Ammon's horn (tissue), 1 donor: ENCODE measurements around the gene CABLES2.

Source experiments
- DNase-seq: peaks from one replicate; pipeline ENCODE4 v3.0.0-alpha.2; 2016; ENCODE audit warnings: low spot score

CABLES2 gene

GRCh38 chr20:62407221-62407992, at the start of gene CABLES2:
Gene CABLES2, minus strand, starts transcription at chr20:62407285. Its CDS starts 9 bp downstream, at chr20:62407276.
- peak; percentile 96 for DNase-seq

- no peak for DNase-seq
These were observed 48.8 kb upstream of the CABLES2 start for GRCh38 chr20:62455929-62456328.

DNA sequence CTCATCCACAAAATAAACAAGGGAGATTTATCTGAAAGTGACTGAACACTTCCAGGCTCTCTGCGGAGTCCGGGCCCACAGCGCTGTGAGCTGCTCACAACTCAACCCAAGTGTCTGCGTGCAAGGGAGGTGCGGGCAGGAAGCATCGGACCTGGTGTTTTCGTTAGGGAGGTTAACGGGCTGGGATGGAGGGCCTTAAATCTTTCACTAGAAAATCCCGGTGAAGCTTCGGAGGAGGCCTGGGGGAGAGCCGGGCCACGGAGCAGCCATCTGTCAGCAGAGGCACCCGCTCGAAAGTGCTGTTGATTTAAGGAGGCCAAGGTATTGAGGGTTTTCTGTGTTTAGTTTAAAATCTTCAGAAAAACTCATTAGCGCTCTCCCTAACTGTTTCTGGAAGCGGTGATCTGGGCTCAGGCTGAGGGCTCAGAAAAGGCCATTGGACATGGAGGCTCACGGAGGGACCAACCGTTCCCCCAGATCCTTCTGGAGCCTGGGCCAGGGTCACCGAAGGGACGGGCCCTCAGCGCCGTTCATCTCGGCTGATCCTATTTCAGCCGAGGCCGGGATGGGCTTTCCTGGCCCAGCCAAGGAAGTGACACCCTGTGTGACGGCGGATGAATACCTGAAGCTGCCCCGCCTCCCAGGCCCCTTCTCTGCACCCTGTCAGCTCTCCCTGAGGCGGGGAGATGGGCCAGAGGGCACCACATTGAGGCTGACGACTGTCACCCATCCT, 48.0 kb upstream of the CABLES2 start:
- DNase-seq = no peak

DNA sequence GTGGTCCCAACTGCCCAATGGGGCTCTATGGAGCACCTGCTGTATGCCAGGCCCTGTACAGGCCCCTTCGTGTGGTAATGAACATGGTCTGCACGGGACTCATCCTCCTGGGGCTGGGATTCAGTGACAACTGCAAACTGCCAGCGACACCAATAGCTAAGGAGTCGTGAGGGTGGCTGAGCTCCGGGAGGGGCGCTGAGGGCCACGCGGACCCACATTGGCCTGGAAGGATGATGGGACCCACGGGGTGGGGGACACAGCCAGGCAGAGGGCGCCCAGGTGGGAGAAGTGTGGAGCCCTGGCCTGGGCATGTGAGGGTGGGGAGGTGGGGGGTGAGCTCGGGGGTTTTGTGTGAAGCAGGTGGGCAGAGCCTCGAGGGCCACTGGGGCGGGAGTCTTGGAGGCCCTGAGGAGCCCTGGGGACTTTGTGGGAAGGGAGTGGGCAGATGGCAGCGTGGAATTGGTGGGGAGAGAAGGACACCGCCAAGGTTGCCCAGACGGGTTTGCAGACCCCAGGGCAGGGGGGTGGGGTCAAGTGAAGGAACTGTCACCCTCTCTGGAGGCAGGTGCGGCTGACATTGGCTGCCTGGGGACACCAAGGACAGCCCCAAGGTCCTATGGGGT, 46.2 kb upstream of the CABLES2 start:
- DNase-seq = no peak

DNA sequence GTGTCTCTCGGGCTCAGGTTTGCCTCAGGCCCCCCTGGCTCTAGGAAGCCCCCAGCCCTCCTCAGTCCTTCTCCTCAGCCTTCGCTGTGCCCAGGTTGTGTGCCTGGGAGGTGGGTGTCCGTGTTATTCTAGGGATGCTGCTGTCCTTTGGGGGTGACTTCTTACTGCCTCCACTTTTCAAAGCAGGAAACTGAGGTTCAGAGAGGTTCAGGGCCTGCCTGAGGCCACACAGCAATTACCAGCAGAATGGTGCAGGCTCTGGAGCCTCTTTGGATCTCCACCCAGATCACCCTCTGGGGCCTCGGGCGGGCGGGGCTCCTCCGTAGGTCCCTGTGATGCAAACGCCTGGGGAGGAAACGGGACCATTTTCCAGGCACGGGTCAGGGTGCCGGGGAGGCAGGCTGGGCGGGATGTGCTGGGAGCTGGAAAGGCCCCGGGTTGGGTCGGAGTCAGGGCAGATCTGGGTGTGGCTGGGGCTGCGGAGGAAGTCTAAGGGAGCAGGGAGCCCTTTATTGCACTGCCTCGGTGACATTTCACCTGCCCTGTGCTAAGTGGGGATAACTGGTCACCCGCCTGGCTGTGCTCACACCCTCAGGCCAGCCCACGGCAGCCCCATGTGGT, 45.5 kb upstream of the CABLES2 start:
- DNase-seq = no peak

- DNase-seq = no peak
These were observed 44.9 kb upstream of the CABLES2 start for GRCh38 chr20:62451970-62452369.

DNA sequence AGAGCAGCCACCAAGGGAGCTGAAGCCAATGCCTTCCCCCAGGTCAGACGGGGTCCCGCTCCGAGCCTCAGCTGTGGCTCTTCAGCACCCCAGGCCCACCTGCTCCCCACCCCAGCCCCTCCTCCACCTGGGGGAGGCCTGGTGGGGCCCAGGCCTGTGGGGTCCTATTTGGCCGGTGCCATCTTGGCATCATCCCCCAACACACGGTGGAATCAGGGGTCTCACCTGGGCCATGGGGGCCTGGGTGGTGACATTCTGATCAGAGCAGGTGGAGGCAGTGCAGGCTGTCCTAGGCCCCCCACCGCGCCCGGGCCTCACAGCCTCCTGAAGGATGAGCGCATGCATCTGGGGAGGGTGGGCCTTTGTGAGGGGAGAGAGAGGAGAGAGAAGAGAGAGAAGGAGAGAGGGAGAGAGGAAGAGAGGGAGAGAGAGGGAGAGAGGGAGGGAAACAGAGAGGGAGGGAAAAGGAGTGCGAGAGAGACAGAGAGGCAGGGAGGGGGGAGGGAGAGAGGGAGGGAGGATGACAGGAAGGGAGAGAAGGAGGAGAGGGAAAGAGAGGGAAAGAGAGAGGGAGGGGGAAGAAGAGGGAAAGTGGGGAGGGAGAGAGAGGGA, 44.2 kb upstream of the CABLES2 start:
- DNase-seq = no peak

- no peak for DNase-seq
These were observed 43.0 kb upstream of the CABLES2 start for GRCh38 chr20:62449951-62450691.

- no peak for DNase-seq
These were observed 41.7 kb upstream of the CABLES2 start for GRCh38 chr20:62448788-62449187.

DNA sequence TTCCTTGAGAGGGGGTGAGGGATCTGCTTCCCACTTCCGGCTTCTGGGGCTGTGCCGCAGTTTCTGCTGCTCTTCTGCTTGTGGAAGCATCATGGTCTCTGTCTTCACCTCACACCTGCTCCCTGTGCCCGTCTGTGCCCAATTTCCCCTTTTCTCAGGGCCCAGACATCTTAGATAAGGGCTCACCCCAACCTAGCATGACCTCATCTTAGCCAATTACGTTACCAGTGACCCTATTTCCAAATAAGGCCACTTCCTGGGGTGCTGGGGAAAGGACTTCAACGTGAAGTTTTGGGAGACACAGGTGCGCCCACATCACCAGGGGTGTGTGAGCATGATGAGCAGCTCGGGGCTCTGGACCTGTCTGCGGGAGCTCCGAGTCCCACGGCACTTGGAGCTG, 41.0 kb upstream of the CABLES2 start:
- no peak for DNase-seq

DNA sequence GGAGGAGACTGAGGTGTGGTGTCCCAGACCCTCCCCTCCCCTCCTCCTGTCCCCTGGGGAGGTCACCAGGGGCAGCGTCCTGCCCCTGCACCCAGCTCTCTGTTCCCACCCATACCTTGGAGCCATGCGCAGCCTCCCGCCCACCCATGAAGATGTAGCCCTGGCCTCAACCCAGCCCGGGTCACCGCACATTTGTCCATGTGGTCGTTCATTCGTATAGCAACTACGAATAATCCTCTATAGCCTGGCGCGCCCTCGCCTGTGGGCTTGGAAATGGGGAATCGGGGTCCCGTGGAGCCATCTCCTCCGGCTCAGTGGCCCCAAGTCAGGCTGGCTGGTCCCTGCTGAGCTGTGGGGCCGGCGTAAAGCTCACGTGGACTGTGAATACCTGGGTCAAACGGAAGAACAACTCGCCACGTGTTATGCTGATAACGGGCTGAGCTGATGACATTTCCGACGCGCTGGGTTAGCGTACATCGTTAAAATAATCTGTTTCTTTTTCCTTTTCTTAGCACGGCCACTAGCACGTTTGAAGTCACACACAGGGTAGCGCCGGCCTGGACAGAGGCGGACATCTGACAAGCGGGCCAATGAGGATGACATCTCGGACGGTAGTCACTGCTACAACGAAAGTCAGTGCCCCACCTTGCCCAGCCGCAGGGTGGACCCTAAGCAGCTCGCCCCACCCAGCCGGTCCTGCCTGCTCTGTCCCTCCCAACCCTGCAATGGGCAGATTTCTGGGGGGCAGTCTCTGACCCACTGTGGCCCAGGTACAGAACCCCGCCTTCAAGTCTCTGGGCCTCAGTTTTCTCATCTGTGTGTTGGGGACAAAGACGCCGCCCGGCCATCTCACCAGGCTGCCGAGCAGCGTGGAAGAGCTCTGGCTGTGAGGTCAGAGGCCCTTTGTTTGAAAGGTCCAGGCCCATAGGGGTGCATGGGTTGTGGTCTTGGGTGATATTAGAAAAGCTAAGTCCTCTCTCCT, 40.1 kb upstream of the CABLES2 start:
- no peak for DNase-seq

- DNase-seq = no peak
These were observed 39.4 kb upstream of the CABLES2 start for GRCh38 chr20:62446481-62446880.

GRCh38 chr20:62445553-62446340, 38.7 kb upstream of the CABLES2 start:
- DNase-seq = no peak

GRCh38 chr20:62444286-62444685, 37.2 kb upstream of the CABLES2 start:
- no peak for DNase-seq

DNA sequence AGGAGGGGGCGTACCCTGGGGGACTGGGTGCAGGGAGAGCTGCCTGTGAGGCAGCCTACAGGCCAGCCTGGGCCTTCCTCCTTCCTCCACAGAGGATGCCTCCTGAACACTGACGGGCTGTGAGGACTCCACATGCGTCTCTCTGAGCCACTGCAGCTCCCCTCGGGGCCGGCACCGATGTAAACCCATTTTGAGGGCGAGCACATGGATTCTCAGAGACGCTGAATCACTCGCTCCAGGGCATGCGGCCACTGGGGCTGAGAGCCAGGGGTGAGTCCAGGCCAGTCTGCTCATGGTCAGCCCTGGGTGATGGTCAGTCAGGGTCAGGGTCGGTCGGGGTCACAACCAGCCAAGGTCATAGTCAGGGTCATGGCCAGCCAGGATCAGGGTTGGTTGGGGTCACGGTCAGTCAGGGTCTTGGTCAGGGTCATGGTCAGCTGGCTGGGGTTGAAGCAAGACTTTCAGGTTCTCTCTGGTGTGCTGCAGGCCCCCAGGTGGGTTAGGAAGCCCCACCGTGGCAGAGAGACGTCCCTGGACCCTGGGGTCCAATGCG, 35.0 kb upstream of the CABLES2 start:
- DNase-seq = no peak

GRCh38 chr20:62439218-62439617, 32.1 kb upstream of the CABLES2 start:
- DNase-seq = no peak

DNA sequence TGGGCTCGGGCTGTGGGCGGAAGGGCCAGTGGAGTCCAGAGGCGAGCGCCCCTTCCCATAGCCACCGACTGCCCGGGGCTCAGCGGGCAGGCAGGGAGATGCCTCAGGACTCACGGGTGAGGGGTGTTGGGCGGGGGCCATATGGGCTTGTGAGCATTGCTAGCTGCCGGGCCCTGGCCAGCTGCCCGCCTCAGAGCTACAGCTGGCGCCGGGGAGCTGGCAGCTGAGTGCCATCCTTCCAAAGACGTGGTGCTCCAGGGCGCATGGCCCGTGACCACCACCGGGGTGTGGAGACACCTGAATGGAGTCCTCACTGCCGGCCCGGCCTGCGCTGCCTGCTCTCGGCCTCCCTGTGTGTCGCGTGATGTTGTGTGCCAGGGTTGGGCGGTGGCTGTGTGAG, 30.8 kb upstream of the CABLES2 start:
- no peak for DNase-seq

DNA sequence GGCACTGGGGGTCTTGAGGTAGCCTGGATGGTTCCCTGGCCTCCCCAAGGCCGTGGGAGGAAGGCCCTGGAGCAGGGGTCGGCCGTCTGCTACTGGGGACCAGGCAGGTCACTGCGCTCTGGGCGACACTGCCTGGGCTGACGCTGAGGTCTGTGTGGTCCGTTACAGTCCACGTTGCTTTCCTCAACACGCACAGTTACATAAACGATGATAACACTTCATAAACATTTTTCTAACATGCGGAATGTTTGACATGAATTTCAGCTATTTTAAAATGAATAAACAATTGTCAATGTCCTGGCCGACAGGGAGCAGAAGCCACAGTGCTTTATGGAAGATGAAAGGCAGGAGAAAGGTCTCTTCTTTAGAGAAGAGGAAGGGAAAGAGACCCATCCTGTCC, 30.4 kb upstream of the CABLES2 start:
- no peak for DNase-seq

DNA sequence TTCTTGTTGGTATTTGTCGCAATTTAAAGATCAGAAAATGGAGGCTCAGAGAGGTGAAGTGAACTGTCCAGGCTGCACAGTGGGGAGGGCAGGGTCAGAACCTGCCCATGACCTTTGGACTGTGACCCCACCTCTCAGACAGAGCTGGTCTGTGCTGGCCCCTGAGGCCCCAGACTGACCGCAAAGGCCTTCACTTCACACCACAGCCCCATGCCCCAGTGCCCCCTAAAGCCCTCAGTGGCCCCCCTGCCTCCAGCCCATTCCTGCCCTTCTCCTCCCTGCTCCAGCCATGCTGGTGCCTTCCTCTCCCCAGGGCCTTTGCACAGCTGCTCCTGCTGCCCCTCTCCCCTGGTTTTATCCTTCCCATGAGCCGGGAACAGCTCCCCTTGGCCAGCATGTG, 29.6 kb upstream of the CABLES2 start:
- no peak for DNase-seq
